SH-SY5Y (cell line): ENCODE data around the gene GRIN2A.

ENCODE experiments used
- GATA2 ChIP-seq: IDR thresholded peaks from 2 replicates; pipeline ENCODE4 v1.6.1; 2011; ENCODE audit warnings: mild to moderate bottlenecking, low read depth, low read length
- GATA3 ChIP-seq: IDR thresholded peaks from 2 replicates; pipeline ENCODE4 v1.6.1; 2011; ENCODE audit warnings: low read depth, mild to moderate bottlenecking, low read length, moderate library complexity

Gene GRIN2A

GRCh38 chr16:10182222-10183053 is at the start of gene GRIN2A:
Gene GRIN2A (minus strand): TSS chr16:10182428. CDS start chr16:10180411, 2,017 bp downstream.
- TF ChIP-seq GATA2 (no peak), GATA3 (no peak)

DNA sequence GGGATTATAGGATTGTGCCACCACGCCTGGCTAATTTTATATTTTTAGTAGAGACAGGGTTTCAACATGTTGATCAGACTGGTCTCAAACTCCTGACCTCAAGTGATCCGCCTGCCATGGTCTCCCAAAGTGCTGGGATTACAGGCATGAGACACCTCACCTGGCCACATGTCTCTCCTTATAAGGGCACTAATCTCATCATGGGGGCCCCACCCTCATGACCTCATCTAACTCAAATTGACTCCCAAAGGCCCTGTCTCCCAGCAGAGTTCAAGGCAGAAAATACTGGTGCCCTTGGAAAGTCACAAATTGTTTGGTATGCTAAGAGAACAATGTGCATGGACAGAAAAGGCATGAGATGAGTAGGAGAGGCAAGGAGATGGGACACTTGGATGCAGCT is 49.3 kb upstream of the GRIN2A start:
- TF ChIP-seq GATA2 (no peak), GATA3 (no peak)

- no peak for TF ChIP-seq GATA2
- no peak for TF ChIP-seq GATA3
These were observed 46.6 kb upstream of the GRIN2A start for GRCh38 chr16:10228779-10229178.

DNA sequence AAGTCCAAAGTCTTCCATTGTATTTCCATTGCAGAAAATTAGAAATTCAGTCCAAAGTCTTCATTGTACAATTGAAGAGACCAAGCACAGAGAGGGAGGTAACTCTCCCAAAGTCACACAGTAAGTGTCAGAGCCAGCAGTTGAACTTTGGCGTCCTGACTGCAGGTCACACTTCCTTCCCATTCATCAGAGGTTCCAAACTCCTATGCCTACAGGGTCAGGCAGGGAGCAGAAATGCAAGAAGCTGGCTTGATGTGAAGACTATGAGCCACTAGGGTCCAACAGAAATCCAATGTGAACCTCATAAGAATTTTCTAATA is 44.7 kb upstream of the GRIN2A start:
- TF ChIP-seq GATA3 (no peak), GATA2 (no peak)

DNA sequence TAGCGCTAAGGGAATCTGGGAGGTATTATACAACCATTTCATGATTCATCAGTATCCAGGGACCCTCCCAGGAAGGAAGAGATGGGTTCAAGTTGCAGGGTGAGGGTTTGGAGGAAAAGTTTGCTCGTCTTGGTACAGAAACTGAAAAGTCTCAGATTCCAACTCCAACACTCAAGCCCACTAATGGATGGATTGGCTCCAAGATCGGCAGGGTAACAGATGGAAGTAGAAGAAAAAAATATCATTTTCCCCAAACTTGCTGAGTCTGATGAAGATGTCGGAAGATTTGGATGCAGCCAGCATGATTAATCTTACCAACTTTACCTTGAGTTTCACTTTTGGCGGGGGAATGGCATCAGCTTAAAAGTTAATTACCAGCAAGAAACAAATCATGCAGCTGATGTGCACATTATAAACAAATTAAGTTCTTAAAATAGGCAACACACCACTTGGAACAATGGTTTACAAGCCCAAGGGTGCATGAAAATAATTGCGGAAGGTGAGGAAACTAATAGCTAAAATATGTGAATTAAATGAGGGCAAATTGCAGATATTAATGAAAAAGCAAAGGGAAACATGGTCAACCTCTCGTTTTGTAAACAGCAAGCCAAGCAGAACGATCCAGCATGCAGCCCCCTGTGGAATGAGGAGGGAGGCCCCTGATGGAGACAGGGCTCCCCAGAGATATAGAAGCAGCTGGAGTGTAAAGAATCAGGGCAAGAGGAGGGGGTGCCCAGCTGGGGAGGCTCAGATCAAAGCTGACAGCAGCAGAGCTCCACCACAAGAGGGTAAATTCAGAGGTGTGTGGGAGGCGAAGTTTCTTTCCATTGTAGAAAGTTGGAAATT is 44.1 kb upstream of the GRIN2A start:
- no peak for TF ChIP-seq GATA2
- no peak for TF ChIP-seq GATA3

GRCh38 chr16:10225653-10226052 is 43.4 kb upstream of the GRIN2A start:
- TF ChIP-seq GATA2 (no peak), GATA3 (no peak)

- no peak for TF ChIP-seq GATA3
- no peak for TF ChIP-seq GATA2
These were observed 42.6 kb upstream of the GRIN2A start for GRCh38 chr16:10224850-10225249.

GRCh38 chr16:10220942-10221341 is 38.7 kb upstream of the GRIN2A start:
- TF ChIP-seq GATA3 (no peak), GATA2 (no peak)

GRCh38 chr16:10219742-10220141 is 37.5 kb upstream of the GRIN2A start:
- TF ChIP-seq GATA3 (no peak), GATA2 (peak; percentile 65)

- no peak for TF ChIP-seq GATA2
- no peak for TF ChIP-seq GATA3
These were observed 36.4 kb upstream of the GRIN2A start for GRCh38 chr16:10218490-10219206.

GRCh38 chr16:10213748-10214147 is 31.5 kb upstream of the GRIN2A start:
- no peak for TF ChIP-seq GATA3
- no peak for TF ChIP-seq GATA2

- TF ChIP-seq GATA2 = no peak
- TF ChIP-seq GATA3 = no peak
These were observed 28.7 kb upstream of the GRIN2A start for GRCh38 chr16:10210944-10211343.

DNA sequence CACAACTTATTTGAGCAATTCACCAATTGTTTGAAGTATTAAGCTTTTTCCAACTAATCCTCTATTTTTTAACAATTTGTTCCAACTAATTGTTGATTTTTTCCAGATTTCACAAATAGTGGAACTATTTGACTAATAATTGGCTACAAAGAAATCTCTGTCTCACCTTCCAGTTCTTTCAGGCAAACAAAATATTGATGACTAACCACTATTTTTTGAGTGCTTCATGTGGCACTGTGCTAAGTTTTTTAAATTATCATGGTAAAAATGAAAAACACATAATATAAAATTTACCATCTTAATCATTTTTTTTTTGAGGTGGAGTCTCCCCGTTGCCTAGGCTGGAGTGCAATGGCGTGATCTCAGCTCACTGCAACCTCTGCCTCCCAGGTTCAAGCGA is 24.6 kb upstream of the GRIN2A start:
- no peak for TF ChIP-seq GATA3
- TF ChIP-seq GATA2 = no peak

DNA sequence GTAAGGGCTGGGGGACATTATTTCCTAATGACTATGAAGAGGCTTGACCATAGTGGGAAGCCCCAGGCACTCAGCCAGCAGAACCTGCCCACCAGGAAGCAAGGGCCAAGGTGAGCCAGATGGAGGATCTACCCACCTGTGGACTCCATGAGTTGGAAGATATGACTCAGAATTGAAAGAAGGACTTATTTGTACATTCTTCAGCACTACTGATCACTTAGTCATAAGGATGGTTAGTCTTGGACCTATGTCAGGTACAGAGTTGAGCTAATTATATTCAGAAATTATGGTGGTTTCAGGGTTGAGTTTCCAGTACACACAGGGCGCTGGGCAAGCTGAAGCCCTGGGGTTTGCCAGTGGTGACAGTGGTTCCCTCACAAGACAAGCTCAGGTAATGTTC is 24.0 kb upstream of the GRIN2A start:
- no peak for TF ChIP-seq GATA3
- TF ChIP-seq GATA2 = no peak

- TF ChIP-seq GATA3 (no peak), GATA2 (no peak)
These were observed 23.5 kb upstream of the GRIN2A start for GRCh38 chr16:10205688-10206087.
